Liver (tissue), 3 donors: ENCODE measurements around the gene TREH.

Experiments
- EGR1 ChIP-seq, 2 donors: IDR thresholded peaks; 2 replicates each; pipeline ENCODE4 v1.6.1; 2016 to 2018; ENCODE audit warnings: antibody characterized with exemption in 2 of 2, low read depth in 2 of 2
- GABPA ChIP-seq, 2 donors: IDR thresholded peaks in 1 of 2; conservative IDR thresholded peaks in 1 of 2; 2 replicates each; pipeline ENCODE4 v1.6.1; 2016; ENCODE audit warnings: antibody characterized with exemption in 2 of 2, mild to moderate bottlenecking in 1 of 2, moderate library complexity in 1 of 2
- RAD21 ChIP-seq, 2 donors: IDR thresholded peaks; 2 replicates each; pipeline ENCODE4 v1.6.1; 2016; ENCODE audit warnings: antibody characterized with exemption in 2 of 2, mild to moderate bottlenecking in 2 of 2
- REST ChIP-seq: IDR thresholded peaks from 2 replicates; pipeline ENCODE4 v1.6.1; 2016; ENCODE audit warnings: antibody characterized with exemption, mild to moderate bottlenecking
- SP1 ChIP-seq: IDR thresholded peaks from 2 replicates; pipeline ENCODE4 v1.6.1; 2018; ENCODE audit warnings: antibody characterized with exemption, mild to moderate bottlenecking
- TAF1 ChIP-seq: conservative IDR thresholded peaks from 2 replicates; pipeline ENCODE4 v1.6.1; 2016; ENCODE audit warnings: antibody characterized with exemption, mild to moderate bottlenecking
- TF ChIP-seq, protein P1 (sequence below): fragments of 150-350 bp; IDR thresholded peaks from 2 replicates; pipeline ENCODE4 v1.5.1; 2017; ENCODE audit warnings: improper control_type of control experiment, low read depth, low read length; ENCODE audit not compliant: missing input control
- TF ChIP-seq, protein P2 (sequence below): IDR thresholded peaks from 2 replicates; pipeline ENCODE4 v1.6.1; 2016; ENCODE audit warnings: antibody characterized with exemption
- donor health status: healthy.
- donor health status: healthy.

GRCh38 chr11:118706546-118706825 lies 27.0 kb upstream of the TREH start:
- TF ChIP-seq, protein P1, sequence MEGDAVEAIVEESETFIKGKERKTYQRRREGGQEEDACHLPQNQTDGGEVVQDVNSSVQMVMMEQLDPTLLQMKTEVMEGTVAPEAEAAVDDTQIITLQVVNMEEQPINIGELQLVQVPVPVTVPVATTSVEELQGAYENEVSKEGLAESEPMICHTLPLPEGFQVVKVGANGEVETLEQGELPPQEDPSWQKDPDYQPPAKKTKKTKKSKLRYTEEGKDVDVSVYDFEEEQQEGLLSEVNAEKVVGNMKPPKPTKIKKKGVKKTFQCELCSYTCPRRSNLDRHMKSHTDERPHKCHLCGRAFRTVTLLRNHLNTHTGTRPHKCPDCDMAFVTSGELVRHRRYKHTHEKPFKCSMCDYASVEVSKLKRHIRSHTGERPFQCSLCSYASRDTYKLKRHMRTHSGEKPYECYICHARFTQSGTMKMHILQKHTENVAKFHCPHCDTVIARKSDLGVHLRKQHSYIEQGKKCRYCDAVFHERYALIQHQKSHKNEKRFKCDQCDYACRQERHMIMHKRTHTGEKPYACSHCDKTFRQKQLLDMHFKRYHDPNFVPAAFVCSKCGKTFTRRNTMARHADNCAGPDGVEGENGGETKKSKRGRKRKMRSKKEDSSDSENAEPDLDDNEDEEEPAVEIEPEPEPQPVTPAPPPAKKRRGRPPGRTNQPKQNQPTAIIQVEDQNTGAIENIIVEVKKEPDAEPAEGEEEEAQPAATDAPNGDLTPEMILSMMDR, result no peak
- TF ChIP-seq RAD21 (IDR thresholded peaks at IDR 0.05) (no peak), REST (no peak), GABPA (IDR thresholded peaks at IDR 0.05 in 1 of 2, conservative IDR thresholded peaks at IDR 0.05 in 1 of 2) (no peak), SP1 (no peak), EGR1 (IDR thresholded peaks at IDR 0.05; ENCODE audit: low read depth in 2 of 2) (no peak), TAF1 (no peak)
- TF ChIP-seq, protein P2, sequence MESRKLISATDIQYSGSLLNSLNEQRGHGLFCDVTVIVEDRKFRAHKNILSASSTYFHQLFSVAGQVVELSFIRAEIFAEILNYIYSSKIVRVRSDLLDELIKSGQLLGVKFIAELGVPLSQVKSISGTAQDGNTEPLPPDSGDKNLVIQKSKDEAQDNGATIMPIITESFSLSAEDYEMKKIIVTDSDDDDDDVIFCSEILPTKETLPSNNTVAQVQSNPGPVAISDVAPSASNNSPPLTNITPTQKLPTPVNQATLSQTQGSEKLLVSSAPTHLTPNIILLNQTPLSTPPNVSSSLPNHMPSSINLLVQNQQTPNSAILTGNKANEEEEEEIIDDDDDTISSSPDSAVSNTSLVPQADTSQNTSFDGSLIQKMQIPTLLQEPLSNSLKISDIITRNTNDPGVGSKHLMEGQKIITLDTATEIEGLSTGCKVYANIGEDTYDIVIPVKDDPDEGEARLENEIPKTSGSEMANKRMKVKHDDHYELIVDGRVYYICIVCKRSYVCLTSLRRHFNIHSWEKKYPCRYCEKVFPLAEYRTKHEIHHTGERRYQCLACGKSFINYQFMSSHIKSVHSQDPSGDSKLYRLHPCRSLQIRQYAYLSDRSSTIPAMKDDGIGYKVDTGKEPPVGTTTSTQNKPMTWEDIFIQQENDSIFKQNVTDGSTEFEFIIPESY, result no peak
